Adrenal gland (tissue), 12 donors: ENCODE results near the gene CDK8. TPM values are rescaled to one million over a fixed set of nuclear protein-coding genes. Genes with fewer than 3 reads are reported as not detected.

Experiments
- DNase-seq, 7 donors: peaks; one replicate each; pipeline ENCODE4 v3.0.0-alpha.2; 2019 to 2020
- H3K27ac ChIP-seq, 5 donors: fragments of 200-600 bp; sonication (generic) in 4 of 5; 1 replicate in 3 of 5; 2 replicates in 2 of 5; pipeline versions ENCODE4 v1.5.1 to v1.8.0; 2016 to 2020; ENCODE audit warnings: mild to moderate bottlenecking in 1 of 5
- H3K27me3 ChIP-seq: fragments of 200-600 bp; 2 replicates; pipeline ENCODE4 v1.8.0; 2021
- H3K36me3 ChIP-seq, 2 donors: fragments of 200-600 bp; replicated peaks in 1 of 2; 1 replicate in 1 of 2; 2 replicates in 1 of 2; pipeline versions ENCODE4 v1.5.1 to v1.8.0; 2018 to 2022
- H3K4me1 ChIP-seq, 2 donors: fragments of 200-600 bp; replicated peaks in 1 of 2; 1 replicate in 1 of 2; 2 replicates in 1 of 2; pipeline versions ENCODE4 v1.5.1 to v1.8.0; 2018 to 2021
- H3K4me3 ChIP-seq, 4 donors: fragments of 200-600 bp; sonication (generic) in 3 of 4; one replicate each; pipeline ENCODE4 v1.5.1; 2016 to 2018
- H3K9me3 ChIP-seq, 3 donors: fragments of 200-600 bp; sonication (generic) in 1 of 3; replicated peaks in 1 of 3; 1 replicate in 2 of 3; 2 replicates in 1 of 3; pipeline versions ENCODE4 v1.5.1 to v1.8.0; 2016 to 2021
- POLR2A ChIP-seq, 2 donors: fragments of 450-650 bp; IDR thresholded peaks; one replicate each; pipeline ENCODE4 v1.6.1; 2017; ENCODE audit warnings: antibody characterized with exemption in 2 of 2, mild to moderate bottlenecking in 2 of 2, moderate library complexity in 1 of 2
- WGBS, 4 donors: extraction: QIAGEN DNeasy Blood & Tissue Kit in 2 of 4; methylation state at CpG; one replicate each; pipeline versions ENCODE4 v1.1.5 to v1.1.7; 2013 to 2017; 5-methylcytosine and 5-hydroxymethylcytosine counted together
- intact Hi-C, 2 donors: fragments of 100-400 bp; cut with DNase I; formaldehyde crosslinking; loops; one replicate each; pipeline versions ENCODE4 v1.14.1 to v1.15.0; 2022 to 2023
- polyA plus RNA-seq, 3 donors: library from polyadenylated mRNA; stranded (reverse); fragments of 200-250 nt in 2 of 3; fragments of 350-450 nt in 1 of 3; fragmentation: Illumina TruSeq in 1 of 3; extraction: RNeasy Lipid Tissue Mini Kit (QIAGEN cat#74804) in 1 of 3; gene quantifications; one replicate each; pipeline ENCODE4 v1.2.3, GENCODE V29; 2013 to 2014
- total RNA-seq, 9 donors: library from RNA; depleted of rRNA in 4 of 9; stranded (reverse); fragments of >200 nt in 4 of 9; fragments of 120-200 nt in 1 of 9; fragmentation: NEBNext Ultra II Directional in 1 of 9; extraction: Animal tissue kit (Norgen Biotek cat#: 25700) in 1 of 9; gene quantifications; one replicate each; pipeline versions ENCODE4 v1.1.0 to v1.2.4, GENCODE V29; 2013 to 2023
- TF ChIP-seq, protein P1 (sequence below), 6 experiments: fragments of 450-650 bp in 4 of 6; fragments of 200-600 bp in 2 of 6; sonication (generic) in 1 of 6; IDR thresholded peaks; 1 replicate in 5 of 6; 2 replicates in 1 of 6; pipeline versions ENCODE4 v1.5.1 to v1.8.0; 2016 to 2021; ENCODE audit warnings: antibody characterized with exemption in 6 of 6, mild to moderate bottlenecking in 2 of 6, moderate library complexity in 1 of 6
- donor health status: healthy with polysubstance abuse.
- donor health status: Bipolar disorder and iron deficiency.
- donor health status: DM: yes; HTN: yes; CAD: no.
- donor health status: DM: no; HTN: no; CAD: no.
- donor health status: DM: no; HTN: no; CAD: no.
- donor health status: DM: yes; HTN: yes; CAD: no.

Gene CDK8
- total and polyA plus RNA-seq, 12 donors: 7.7 to 65.4 (median 11.3) TPM

DNA sequence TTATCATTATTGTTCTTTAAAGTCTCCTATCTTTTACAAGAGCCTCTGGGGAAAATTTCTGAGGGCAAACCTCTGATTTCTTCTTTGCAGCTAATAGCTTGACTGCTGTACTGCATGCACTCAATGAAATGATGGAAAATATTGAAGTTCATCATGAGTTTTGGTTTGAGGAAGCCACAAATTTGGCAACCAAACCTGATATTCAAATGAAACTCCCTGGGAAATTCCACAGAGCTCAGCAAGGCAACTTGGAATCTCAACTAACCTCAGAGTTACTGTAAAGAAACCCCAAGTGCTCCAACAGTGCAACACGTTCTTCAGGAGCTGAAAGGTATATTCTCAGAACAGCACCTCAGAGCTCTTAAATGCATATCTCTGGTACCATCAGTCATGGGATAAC is 17.6 kb upstream of the CDK8 start:
- 38 to 70% (median 56%) methylated on average over 1 of the region's 1 CpG for WGBS, 4 donors
- no peaks in the 10 kb centered on the region for H3K27me3 ChIP-seq

DNA sequence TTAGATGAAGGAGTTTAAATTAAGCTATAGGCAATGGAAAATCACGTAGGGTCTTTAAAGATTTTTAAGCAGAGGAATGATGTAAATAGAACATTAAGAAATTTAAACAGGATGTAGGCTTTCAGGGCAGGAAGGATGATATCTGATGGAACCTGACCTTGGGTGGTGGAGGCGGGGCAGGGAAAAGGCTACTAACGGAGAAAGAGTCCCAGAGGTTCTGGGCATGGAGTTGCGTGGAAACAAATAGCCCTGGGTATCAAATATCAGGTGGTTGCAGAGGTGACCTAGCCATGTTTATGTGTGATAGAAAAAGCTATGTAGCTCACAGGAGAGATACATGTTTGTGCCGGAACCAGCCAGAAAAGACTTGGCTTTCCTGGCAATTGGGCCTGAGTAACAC is 7.8 kb upstream of the CDK8 start:
- H3K36me3 ChIP-seq: no peaks in the 10 kb centered on the region
- WGBS, 4 donors: 40 to 52% (median 48%) methylated on average over 5 of the region's 5 CpGs
- H3K4me3 ChIP-seq: no peak overlapping the region
- DNase-seq: peak in 5 of 7 donors; percentile 24 to 37 (median 37)
- peak overlapping the region in 1 of 5 donors; percentile 24 for H3K27ac ChIP-seq
- intact Hi-C loops: no loop called here
- no peaks in the 10 kb centered on the region for H3K9me3 ChIP-seq
- no peaks in the 10 kb centered on the region for H3K27me3 ChIP-seq
- no peak for TF ChIP-seq POLR2A (IDR thresholded peaks at IDR 0.05)
- TF ChIP-seq, protein P1, sequence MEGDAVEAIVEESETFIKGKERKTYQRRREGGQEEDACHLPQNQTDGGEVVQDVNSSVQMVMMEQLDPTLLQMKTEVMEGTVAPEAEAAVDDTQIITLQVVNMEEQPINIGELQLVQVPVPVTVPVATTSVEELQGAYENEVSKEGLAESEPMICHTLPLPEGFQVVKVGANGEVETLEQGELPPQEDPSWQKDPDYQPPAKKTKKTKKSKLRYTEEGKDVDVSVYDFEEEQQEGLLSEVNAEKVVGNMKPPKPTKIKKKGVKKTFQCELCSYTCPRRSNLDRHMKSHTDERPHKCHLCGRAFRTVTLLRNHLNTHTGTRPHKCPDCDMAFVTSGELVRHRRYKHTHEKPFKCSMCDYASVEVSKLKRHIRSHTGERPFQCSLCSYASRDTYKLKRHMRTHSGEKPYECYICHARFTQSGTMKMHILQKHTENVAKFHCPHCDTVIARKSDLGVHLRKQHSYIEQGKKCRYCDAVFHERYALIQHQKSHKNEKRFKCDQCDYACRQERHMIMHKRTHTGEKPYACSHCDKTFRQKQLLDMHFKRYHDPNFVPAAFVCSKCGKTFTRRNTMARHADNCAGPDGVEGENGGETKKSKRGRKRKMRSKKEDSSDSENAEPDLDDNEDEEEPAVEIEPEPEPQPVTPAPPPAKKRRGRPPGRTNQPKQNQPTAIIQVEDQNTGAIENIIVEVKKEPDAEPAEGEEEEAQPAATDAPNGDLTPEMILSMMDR (IDR thresholded peaks at IDR 0.05): no peak
- H3K4me1 ChIP-seq: no peaks in the 10 kb centered on the region

More for the DNA sequence above, 17.6 kb upstream of the CDK8 start:
- Histone ChIP-seq H3K4me3 (no peak overlapping the region), H3K36me3 (no peaks in the 10 kb centered on the region), H3K27ac (no peak overlapping the region), H3K4me1 (no peaks in the 10 kb centered on the region), H3K9me3 (no peaks in the 10 kb centered on the region)
- intact Hi-C loops: no loop called here
- TF ChIP-seq, protein P1 (IDR thresholded peaks at IDR 0.05): no peak
- TF ChIP-seq POLR2A (IDR thresholded peaks at IDR 0.05): no peak
- no peak for DNase-seq

DNA sequence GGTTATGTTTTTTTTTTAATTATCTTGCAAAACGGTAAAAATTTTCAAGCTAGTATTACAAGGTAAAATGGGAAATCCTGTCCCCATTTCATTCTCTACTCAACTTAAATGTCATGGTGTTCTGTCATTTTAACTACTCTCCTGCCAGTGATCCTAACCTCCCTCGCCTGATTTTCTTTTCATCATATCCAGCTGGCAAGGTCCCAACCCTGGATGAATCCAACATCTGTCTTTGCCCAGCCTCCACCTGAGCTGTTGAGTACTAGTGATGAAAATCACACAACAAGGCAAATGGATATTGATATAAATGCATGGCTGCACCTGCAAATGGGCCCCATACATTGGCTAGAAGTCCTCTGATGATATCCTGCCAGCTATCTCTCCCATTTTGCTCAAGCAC is 6.9 kb upstream of the CDK8 start:
- TF ChIP-seq POLR2A (IDR thresholded peaks at IDR 0.05): no peak
- TF ChIP-seq, protein P1 (IDR thresholded peaks at IDR 0.05): no peak
- Histone ChIP-seq H3K9me3 (no peaks in the 10 kb centered on the region), H3K4me1 (no peaks in the 10 kb centered on the region), H3K27me3 (no peaks in the 10 kb centered on the region), H3K27ac (no peak overlapping the region), H3K36me3 (no peaks in the 10 kb centered on the region), H3K4me3 (no peak overlapping the region)
- no peak for DNase-seq
- intact Hi-C loops: no loop called here
- WGBS, 4 donors: 66 to 79% (median 74%) methylated on average over 2 of the region's 2 CpGs

DNA sequence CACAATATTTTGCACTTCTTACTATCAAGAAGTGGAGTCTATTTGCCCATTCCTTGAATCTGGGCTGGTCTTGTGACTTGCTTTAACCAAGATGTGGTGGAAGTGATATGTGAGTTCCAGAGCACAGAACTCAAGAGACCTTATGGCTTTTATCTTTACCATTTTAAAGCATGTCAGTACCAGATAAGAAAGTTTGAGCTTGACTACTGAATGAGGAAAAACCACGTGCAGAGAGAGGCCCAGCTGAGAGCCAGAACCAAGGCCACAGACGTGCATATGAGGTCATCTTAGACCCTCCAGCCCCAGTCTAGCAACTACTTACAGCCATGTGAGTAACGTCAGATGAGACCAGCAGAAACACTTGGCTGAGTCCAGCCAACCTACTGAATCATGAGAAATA is 6.3 kb upstream of the CDK8 start:
- DNase-seq: peak; percentile 34 to 75 (median 63)
- no peaks in the 10 kb centered on the region for H3K36me3 ChIP-seq
- intact Hi-C loops: no loop called here
- no peaks in the 10 kb centered on the region for H3K9me3 ChIP-seq
- H3K27me3 ChIP-seq: no peaks in the 10 kb centered on the region
- H3K4me1 ChIP-seq: no peaks in the 10 kb centered on the region
- 17 to 29% (median 22%) methylated on average over 3 of the region's 3 CpGs for WGBS, 4 donors
- H3K27ac ChIP-seq: no peak overlapping the region
- TF ChIP-seq, protein P1 (IDR thresholded peaks at IDR 0.05): no peak
- TF ChIP-seq POLR2A (IDR thresholded peaks at IDR 0.05): no peak
- H3K4me3 ChIP-seq: no peak overlapping the region
